PC-9 (cell line): ENCODE results near the gene XCL2. TPM values are rescaled to one million over a fixed set of nuclear protein-coding genes. Genes with fewer than 3 reads are reported as not detected.

ENCODE experiments used
- BruUV-seq: library from RNA; stranded (reverse); fragments of 400-500 nt; replicated peaks from 2 replicates; lab custom pipeline; 2021; lab: Mats Ljungman, UMichigan
- CTCF ChIA-PET: fragments of 300-600 bp; sonication (Branson Sonifier 250); formaldehyde crosslinking; loops from one replicate; lab custom pipeline; 2022; ENCODE audit warnings: antibody characterized with exemption; lab: Charles Lee
- POLR2A ChIA-PET: fragments of 300-600 bp; sonication (Branson Sonifier 250); formaldehyde crosslinking; loops from one replicate; lab custom pipeline; 2022; ENCODE audit warnings: antibody characterized with exemption; ENCODE audit not compliant: unreplicated experiment; lab: Charles Lee
- DNase-seq, 2 experiments: peaks; one replicate each; pipeline versions ENCODE4 v3.0.0 to v3.0.0-alpha.2; 2015 to 2022; ENCODE audit warnings: mixed read lengths in 1 of 2
- H2AFZ ChIP-seq: fragments of 200-600 bp; sonication (generic); 2 replicates; pipeline ENCODE4 v1.8.1; 2017; ENCODE audit warnings: antibody characterized with exemption
- H3F3A ChIP-seq: fragments of 200-600 bp; sonication (generic); 2 replicates; pipeline ENCODE4 v1.8.1; 2017; ENCODE audit warnings: antibody characterized with exemption, mild to moderate bottlenecking, low read depth; ENCODE audit not compliant: insufficient read depth
- H3K27ac ChIP-seq: fragments of 200-600 bp; sonication (generic); 2 replicates; pipeline ENCODE4 v1.6.1; 2016; ENCODE audit warnings: mixed run types
- H3K27me3 ChIP-seq: fragments of 200-600 bp; sonication (generic); 2 replicates; pipeline ENCODE4 v1.6.1; 2016; ENCODE audit warnings: low read depth, mixed run types; ENCODE audit not compliant: insufficient read depth
- H3K36me3 ChIP-seq: fragments of 200-600 bp; sonication (generic); 2 replicates; pipeline ENCODE4 v1.6.1; 2016; ENCODE audit warnings: low read depth, mixed run types
- H3K4me1 ChIP-seq: fragments of 200-600 bp; sonication (generic); replicated peaks from 2 replicates; pipeline ENCODE4 v1.6.1; 2016; ENCODE audit warnings: mixed run types; ENCODE audit not compliant: insufficient read depth
- H3K4me2 ChIP-seq: fragments of 200-600 bp; sonication (generic); 2 replicates; pipeline ENCODE4 v1.6.1; 2017; ENCODE audit warnings: mixed run types
- H3K4me3 ChIP-seq: fragments of 200-600 bp; sonication (generic); 2 replicates; pipeline ENCODE4 v1.6.1; 2016; ENCODE audit warnings: mixed run types
- H3K79me2 ChIP-seq: fragments of 200-600 bp; sonication (generic); 2 replicates; pipeline ENCODE4 v1.6.1; 2017; ENCODE audit warnings: low read depth, mixed run types
- H3K9me2 ChIP-seq: fragments of 200-600 bp; sonication (generic); 2 replicates; pipeline ENCODE4 v1.8.1; 2017; ENCODE audit warnings: mild to moderate bottlenecking; ENCODE audit not compliant: insufficient read depth
- H3K9me3 ChIP-seq: fragments of 200-600 bp; sonication (generic); 2 replicates; pipeline ENCODE4 v1.8.1; 2016; ENCODE audit warnings: low read depth; ENCODE audit not compliant: insufficient read depth
- H4K20me1 ChIP-seq: fragments of 200-600 bp; sonication (generic); 2 replicates; pipeline ENCODE4 v1.8.1; 2017; ENCODE audit not compliant: insufficient read depth
- EZH2 ChIP-seq: fragments of 200-600 bp; sonication (generic); IDR thresholded peaks from 2 replicates; pipeline ENCODE4 v1.8.0; 2017; ENCODE audit warnings: antibody characterized with exemption, low read depth
- intact Hi-C: fragments of 100-400 bp; cut with micrococcal nuclease; formaldehyde crosslinking; loops from one replicate; pipeline ENCODE4 v1.10.0; 2022; ENCODE audit not compliant: unreplicated experiment
- total RNA-seq: library from RNA; stranded (reverse); gene quantifications from 2 replicates; pipeline ENCODE4 v1.2.3, GENCODE V29; 2021
- TF ChIP-seq, protein P1 (sequence below): fragments of 200-600 bp; sonication (generic); conservative IDR thresholded peaks from 2 replicates; pipeline ENCODE4 v1.6.1; 2017; ENCODE audit warnings: mixed run types, antibody characterized with exemption, mild to moderate bottlenecking, moderate library complexity

The XCL2 gene
- total RNA-seq, 1 experiment from 2014 or later = not detected

DNA sequence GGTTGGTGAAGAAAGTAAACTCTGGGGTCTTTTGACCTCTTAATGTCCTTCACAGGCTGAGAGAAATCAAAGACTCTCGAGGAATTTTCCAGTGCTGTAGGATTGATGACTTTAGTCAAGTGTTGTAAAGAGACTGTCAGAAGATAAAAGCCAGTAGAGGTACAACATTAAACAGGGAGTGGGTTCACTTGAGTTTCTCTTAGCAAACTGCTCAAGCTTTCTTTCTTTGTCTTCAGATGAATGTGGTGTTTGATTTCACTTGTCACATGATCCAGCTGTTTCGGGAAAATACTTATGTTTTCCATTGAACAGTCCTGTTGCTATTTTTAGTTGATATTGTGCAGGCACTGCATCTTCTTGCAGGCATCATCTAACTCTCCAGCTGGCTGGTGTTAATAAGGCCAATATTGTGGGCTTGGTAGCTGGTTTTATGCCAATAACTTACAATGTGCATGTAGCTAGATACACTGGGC, 45.6 kb downstream of the XCL2 start:
- intact Hi-C loops = no loop called here
- Histone ChIP-seq H3K79me2 (no peaks in the 10 kb centered on the region), H4K20me1 (no peaks in the 10 kb centered on the region), H3K4me1 (peaks cover 15% of the 10 kb centered on the region; the same call in 1 of the 2 replicates), H3K36me3 (no peaks in the 10 kb centered on the region), H3K4me3 (no peak overlapping the region), H3K27ac (no peak overlapping the region), H3K9me3 (no peaks in the 10 kb centered on the region), H3K27me3 (no peaks in the 10 kb centered on the region), H3K9me2 (no peaks in the 10 kb centered on the region), H3K4me2 (no peak overlapping the region), H2AFZ (no peak overlapping the region), H3F3A (no peaks in the 10 kb centered on the region)
- DNase-seq = no peak
- ChIA-PET CTCF (no interaction called here), POLR2A (no interaction called here)
- TF ChIP-seq EZH2 = no peak
- TF ChIP-seq, protein P1, sequence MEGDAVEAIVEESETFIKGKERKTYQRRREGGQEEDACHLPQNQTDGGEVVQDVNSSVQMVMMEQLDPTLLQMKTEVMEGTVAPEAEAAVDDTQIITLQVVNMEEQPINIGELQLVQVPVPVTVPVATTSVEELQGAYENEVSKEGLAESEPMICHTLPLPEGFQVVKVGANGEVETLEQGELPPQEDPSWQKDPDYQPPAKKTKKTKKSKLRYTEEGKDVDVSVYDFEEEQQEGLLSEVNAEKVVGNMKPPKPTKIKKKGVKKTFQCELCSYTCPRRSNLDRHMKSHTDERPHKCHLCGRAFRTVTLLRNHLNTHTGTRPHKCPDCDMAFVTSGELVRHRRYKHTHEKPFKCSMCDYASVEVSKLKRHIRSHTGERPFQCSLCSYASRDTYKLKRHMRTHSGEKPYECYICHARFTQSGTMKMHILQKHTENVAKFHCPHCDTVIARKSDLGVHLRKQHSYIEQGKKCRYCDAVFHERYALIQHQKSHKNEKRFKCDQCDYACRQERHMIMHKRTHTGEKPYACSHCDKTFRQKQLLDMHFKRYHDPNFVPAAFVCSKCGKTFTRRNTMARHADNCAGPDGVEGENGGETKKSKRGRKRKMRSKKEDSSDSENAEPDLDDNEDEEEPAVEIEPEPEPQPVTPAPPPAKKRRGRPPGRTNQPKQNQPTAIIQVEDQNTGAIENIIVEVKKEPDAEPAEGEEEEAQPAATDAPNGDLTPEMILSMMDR = no peak
- BruUV-seq = no TSS peak

DNA sequence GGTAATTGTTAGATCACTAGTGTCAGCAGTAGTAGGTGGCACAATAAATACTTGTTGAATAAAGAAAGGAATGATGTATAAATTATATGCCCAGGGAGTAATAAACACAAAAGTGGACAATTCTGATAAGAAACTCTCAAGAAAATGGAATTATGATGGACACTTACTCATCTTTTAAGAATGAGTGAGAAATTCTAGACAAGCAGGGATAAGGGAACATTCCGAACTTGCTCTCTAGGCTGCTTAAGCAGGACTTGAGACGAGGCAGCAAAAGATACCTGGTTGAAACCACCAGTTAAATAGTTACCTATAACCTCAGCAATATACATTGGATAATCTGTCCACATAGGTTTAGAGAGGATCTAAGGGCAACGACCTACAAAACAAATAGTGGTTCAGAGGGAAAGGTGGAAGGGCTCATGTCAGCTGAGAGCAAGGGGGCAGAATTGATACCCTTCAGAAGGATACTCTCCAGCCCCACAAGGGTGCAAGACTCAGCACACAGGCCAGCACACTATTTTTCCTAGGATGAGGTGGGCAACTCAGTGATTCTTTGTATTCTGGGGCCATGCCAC, 46.3 kb downstream of the XCL2 start:
- no peak for TF ChIP-seq EZH2
- TF ChIP-seq, protein P1 = no peak
- Histone ChIP-seq H3K4me1 (peaks cover 15% of the 10 kb centered on the region; the same call in 1 of the 2 replicates), H3K27me3 (no peaks in the 10 kb centered on the region), H3K36me3 (no peaks in the 10 kb centered on the region), H3K4me3 (no peak overlapping the region), H4K20me1 (no peaks in the 10 kb centered on the region), H3K9me2 (no peaks in the 10 kb centered on the region), H3F3A (no peaks in the 10 kb centered on the region), H3K27ac (no peak overlapping the region), H3K79me2 (no peaks in the 10 kb centered on the region), H3K4me2 (no peak overlapping the region), H2AFZ (no peak overlapping the region), H3K9me3 (no peaks in the 10 kb centered on the region)
- ChIA-PET CTCF (no interaction called here), POLR2A (no interaction called here)
- intact Hi-C loops = no loop called here
- DNase-seq = no peak
- no TSS peak for BruUV-seq

DNA sequence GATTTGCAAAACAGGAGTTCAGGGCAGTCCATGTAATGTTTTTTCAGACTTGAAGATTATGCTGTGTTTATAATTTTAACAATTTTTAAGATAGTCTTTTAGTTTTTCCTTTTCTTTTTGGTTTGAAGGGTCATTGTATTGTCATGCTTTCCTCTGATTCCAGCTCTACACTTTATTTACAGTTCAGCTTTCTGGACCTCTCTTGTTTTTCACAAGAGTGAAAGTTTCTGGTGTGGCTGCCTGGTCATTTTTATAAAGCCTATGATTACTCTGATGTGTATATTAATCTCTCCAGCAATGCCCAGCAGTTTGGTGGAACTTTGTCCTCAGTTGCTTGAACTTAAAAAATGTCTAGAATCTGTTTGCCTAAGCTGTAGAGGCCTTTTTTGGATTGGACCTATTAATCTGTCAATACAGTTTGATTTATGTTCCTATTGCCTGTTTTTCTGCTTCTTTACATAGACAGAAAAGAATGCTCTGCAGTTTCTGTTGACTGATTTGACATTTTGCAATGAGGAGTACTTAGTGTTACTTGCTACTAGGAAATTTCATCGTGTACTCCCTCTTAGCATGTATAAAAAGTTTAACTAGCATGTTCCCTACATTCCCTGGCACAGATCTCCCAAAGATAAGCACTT, 52.2 kb downstream of the XCL2 start:
- Histone ChIP-seq H3K27me3 (no peaks in the 10 kb centered on the region), H4K20me1 (no peaks in the 10 kb centered on the region), H3K9me3 (no peaks in the 10 kb centered on the region), H3K79me2 (no peaks in the 10 kb centered on the region), H3K4me1 (no peaks in the 10 kb centered on the region), H3F3A (no peaks in the 10 kb centered on the region), H3K4me2 (no peak overlapping the region), H2AFZ (no peak overlapping the region), H3K4me3 (no peak overlapping the region), H3K36me3 (no peaks in the 10 kb centered on the region), H3K27ac (no peak overlapping the region), H3K9me2 (no peaks in the 10 kb centered on the region)
- POLR2A ChIA-PET = no interaction called here
- CTCF ChIA-PET = no interaction called here
- no peak for DNase-seq
- BruUV-seq = no TSS peak
- intact Hi-C loops = no loop called here
- no peak for TF ChIP-seq EZH2
- TF ChIP-seq, protein P1 = no peak

Other genes with a start within 250 kb of the XCL2 start
- not detected in 2 replicates for gene XCL1, start 32.6 kb upstream of the XCL2 start, total RNA-seq
- not detected in 2 replicates for gene DPT, start 185.2 kb upstream of the XCL2 start, total RNA-seq